ENCODE measurements around the gene ECM2.

- TF ChIP-seq, protein P1, sequence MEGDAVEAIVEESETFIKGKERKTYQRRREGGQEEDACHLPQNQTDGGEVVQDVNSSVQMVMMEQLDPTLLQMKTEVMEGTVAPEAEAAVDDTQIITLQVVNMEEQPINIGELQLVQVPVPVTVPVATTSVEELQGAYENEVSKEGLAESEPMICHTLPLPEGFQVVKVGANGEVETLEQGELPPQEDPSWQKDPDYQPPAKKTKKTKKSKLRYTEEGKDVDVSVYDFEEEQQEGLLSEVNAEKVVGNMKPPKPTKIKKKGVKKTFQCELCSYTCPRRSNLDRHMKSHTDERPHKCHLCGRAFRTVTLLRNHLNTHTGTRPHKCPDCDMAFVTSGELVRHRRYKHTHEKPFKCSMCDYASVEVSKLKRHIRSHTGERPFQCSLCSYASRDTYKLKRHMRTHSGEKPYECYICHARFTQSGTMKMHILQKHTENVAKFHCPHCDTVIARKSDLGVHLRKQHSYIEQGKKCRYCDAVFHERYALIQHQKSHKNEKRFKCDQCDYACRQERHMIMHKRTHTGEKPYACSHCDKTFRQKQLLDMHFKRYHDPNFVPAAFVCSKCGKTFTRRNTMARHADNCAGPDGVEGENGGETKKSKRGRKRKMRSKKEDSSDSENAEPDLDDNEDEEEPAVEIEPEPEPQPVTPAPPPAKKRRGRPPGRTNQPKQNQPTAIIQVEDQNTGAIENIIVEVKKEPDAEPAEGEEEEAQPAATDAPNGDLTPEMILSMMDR (IDR thresholded peaks at IDR 0.05): no peak
- TF ChIP-seq POLR2AphosphoS5 (IDR thresholded peaks at IDR 0.05; ENCODE audit: insufficient read depth in 1 of 2, low read depth in 1 of 2) (no peak), POLR2A (IDR thresholded peaks at IDR 0.05) (no peak)
Observed at GRCh38 chr9:92496396-92497176, 39.2 kb downstream of the ECM2 start.
